ENCODE data around the gene NCK2.

Gene NCK2

GRCh38 chr2:105775809-105776559 lies 31.3 kb downstream of the NCK2 start:
- no peak for DNase-seq (ENCODE audit: low spot score)

GRCh38 chr2:105776560-105776928 lies 31.8 kb downstream of the NCK2 start:
- DNase-seq (ENCODE audit: low spot score) = no peak

- no peak for DNase-seq (ENCODE audit: low spot score)
Observed at GRCh38 chr2:105777031-105777482, 32.3 kb downstream of the NCK2 start.

GRCh38 chr2:105777506-105778055 lies 32.9 kb downstream of the NCK2 start:
- no peak for DNase-seq (ENCODE audit: low spot score)

- DNase-seq (ENCODE audit: low spot score) = no peak
Observed at GRCh38 chr2:105778080-105778607, 33.4 kb downstream of the NCK2 start.

- DNase-seq (ENCODE audit: low spot score) = no peak
Observed at GRCh38 chr2:105779394-105779793, 34.7 kb downstream of the NCK2 start.

- DNase-seq (ENCODE audit: low spot score) = no peak
Observed at GRCh38 chr2:105780606-105781005, 35.9 kb downstream of the NCK2 start.

GRCh38 chr2:105781274-105781978 lies 36.7 kb downstream of the NCK2 start:
- DNase-seq (ENCODE audit: low spot score) = no peak

- no peak for DNase-seq (ENCODE audit: low spot score)
Observed at GRCh38 chr2:105782123-105782522, 37.4 kb downstream of the NCK2 start.

- DNase-seq (ENCODE audit: low spot score) = no peak
Observed at GRCh38 chr2:105782646-105783045, 37.9 kb downstream of the NCK2 start.

- DNase-seq (ENCODE audit: low spot score) = no peak
Observed at GRCh38 chr2:105783151-105783738, 38.5 kb downstream of the NCK2 start.

GRCh38 chr2:105783972-105784371 lies 39.3 kb downstream of the NCK2 start:
- no peak for DNase-seq (ENCODE audit: low spot score)

- no peak for DNase-seq (ENCODE audit: low spot score)
Observed at GRCh38 chr2:105784589-105784988, 39.9 kb downstream of the NCK2 start.

GRCh38 chr2:105785095-105785847 lies 40.6 kb downstream of the NCK2 start:
- DNase-seq (ENCODE audit: low spot score) = no peak

- no peak for DNase-seq (ENCODE audit: low spot score)
Observed at GRCh38 chr2:105786231-105787230, 41.8 kb downstream of the NCK2 start.

- no peak for DNase-seq (ENCODE audit: low spot score)
Observed at GRCh38 chr2:105787376-105788318, 42.9 kb downstream of the NCK2 start.

GRCh38 chr2:105788670-105789290 lies 44.1 kb downstream of the NCK2 start:
- DNase-seq (ENCODE audit: low spot score) = no peak

GRCh38 chr2:105789745-105790460 lies 45.2 kb downstream of the NCK2 start:
- DNase-seq (ENCODE audit: low spot score) = peak; percentile 58
